ENCODE results near the gene AOC2. TPM values are rescaled to one million over a fixed set of nuclear protein-coding genes. Genes with fewer than 3 reads are reported as not detected.

AOC2 gene
- total and polyA plus RNA-seq, 2 of the 13 experiments (the other 11 are each of a cell fraction or from before 2014, with no cell fraction given): 1.2 to 3.3 TPM

DNA sequence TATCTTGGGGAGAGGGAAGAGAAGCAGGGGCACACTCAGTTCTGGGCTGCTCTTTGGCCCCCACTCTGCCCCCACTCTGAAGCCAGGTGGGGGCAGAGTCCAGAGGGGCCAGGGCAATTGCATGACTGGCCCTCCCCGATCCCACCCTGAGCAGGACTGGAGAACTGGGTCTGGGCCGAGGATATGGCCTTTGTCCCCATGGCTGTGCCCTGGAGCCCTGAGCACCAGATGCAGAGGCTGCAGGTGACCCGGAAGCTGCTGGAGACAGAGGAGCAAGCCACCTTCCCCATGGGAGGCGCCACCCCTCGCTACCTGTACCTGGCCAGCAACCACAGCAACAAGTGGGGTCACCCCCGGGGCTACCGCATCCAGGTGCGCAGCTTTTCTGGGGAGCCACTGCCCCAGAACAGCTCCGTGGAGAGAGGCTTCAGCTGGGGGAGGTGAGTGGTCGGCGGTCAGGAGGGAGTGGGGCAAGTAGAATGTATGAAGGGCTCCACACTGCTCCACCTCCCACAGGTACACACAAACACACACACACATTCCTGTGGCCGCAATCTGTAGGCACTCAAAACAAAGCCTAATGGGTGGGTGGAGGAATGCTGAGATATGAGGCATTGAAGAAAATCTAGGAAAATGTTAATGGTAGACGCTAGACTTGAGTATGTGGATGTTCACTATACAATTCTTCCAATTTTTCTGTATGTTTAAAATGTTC is 28.0 kb downstream of the AOC2 start (continued):
- TF ChIP-seq, protein P1, sequence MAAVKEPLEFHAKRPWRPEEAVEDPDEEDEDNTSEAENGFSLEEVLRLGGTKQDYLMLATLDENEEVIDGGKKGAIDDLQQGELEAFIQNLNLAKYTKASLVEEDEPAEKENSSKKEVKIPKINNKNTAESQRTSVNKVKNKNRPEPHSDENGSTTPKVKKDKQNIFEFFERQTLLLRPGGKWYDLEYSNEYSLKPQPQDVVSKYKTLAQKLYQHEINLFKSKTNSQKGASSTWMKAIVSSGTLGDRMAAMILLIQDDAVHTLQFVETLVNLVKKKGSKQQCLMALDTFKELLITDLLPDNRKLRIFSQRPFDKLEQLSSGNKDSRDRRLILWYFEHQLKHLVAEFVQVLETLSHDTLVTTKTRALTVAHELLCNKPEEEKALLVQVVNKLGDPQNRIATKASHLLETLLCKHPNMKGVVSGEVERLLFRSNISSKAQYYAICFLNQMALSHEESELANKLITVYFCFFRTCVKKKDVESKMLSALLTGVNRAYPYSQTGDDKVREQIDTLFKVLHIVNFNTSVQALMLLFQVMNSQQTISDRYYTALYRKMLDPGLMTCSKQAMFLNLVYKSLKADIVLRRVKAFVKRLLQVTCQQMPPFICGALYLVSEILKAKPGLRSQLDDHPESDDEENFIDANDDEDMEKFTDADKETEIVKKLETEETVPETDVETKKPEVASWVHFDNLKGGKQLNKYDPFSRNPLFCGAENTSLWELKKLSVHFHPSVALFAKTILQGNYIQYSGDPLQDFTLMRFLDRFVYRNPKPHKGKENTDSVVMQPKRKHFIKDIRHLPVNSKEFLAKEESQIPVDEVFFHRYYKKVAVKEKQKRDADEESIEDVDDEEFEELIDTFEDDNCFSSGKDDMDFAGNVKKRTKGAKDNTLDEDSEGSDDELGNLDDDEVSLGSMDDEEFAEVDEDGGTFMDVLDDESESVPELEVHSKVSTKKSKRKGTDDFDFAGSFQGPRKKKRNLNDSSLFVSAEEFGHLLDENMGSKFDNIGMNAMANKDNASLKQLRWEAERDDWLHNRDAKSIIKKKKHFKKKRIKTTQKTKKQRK (IDR thresholded peaks at IDR 0.05; ENCODE audit: low read length): no peak
- TF ChIP-seq SAP130 (CRISPR knock-in tag; IDR thresholded peaks at IDR 0.05; ENCODE audit: low read depth) (no peak), ZNF605 (CRISPR knock-in tag; IDR thresholded peaks at IDR 0.05) (peak; percentile 23; the same call in 1 of the 2 replicates), ELF1 (CRISPR knock-in tag; IDR thresholded peaks at IDR 0.05) (peak; percentile 31; the same call in 1 of the 2 replicates), ATF1 (CRISPR knock-in tag; IDR thresholded peaks at IDR 0.05) (no peak), GABPA (IDR thresholded peaks at IDR 0.05; ENCODE audit: low read depth, low read length) (no peak), GABPA (CRISPR knock-in tag; IDR thresholded peaks at IDR 0.05; ENCODE audit: low read depth) (no peak), ZNF17 (CRISPR knock-in tag; IDR thresholded peaks at IDR 0.05) (no peak), SATB2 (CRISPR knock-in tag; IDR thresholded peaks at IDR 0.05) (no peak)
- TF ChIP-seq, protein P2, sequence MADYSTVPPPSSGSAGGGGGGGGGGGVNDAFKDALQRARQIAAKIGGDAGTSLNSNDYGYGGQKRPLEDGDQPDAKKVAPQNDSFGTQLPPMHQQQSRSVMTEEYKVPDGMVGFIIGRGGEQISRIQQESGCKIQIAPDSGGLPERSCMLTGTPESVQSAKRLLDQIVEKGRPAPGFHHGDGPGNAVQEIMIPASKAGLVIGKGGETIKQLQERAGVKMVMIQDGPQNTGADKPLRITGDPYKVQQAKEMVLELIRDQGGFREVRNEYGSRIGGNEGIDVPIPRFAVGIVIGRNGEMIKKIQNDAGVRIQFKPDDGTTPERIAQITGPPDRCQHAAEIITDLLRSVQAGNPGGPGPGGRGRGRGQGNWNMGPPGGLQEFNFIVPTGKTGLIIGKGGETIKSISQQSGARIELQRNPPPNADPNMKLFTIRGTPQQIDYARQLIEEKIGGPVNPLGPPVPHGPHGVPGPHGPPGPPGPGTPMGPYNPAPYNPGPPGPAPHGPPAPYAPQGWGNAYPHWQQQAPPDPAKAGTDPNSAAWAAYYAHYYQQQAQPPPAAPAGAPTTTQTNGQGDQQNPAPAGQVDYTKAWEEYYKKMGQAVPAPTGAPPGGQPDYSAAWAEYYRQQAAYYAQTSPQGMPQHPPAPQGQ (CRISPR knock-in tag; IDR thresholded peaks at IDR 0.05; ENCODE audit: borderline replicate concordance): no peak
- TF ChIP-seq, protein P3, sequence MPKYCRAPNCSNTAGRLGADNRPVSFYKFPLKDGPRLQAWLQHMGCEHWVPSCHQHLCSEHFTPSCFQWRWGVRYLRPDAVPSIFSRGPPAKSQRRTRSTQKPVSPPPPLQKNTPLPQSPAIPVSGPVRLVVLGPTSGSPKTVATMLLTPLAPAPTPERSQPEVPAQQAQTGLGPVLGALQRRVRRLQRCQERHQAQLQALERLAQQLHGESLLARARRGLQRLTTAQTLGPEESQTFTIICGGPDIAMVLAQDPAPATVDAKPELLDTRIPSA (CRISPR knock-in tag; IDR thresholded peaks at IDR 0.05; ENCODE audit: borderline replicate concordance): no peak
- TF ChIP-seq, protein P4, sequence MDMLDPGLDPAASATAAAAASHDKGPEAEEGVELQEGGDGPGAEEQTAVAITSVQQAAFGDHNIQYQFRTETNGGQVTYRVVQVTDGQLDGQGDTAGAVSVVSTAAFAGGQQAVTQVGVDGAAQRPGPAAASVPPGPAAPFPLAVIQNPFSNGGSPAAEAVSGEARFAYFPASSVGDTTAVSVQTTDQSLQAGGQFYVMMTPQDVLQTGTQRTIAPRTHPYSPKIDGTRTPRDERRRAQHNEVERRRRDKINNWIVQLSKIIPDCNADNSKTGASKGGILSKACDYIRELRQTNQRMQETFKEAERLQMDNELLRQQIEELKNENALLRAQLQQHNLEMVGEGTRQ (IDR thresholded peaks at IDR 0.05; ENCODE audit: low read depth, low read length): no peak
- TF ChIP-seq, protein P4 (CRISPR knock-in tag; IDR thresholded peaks at IDR 0.05; ENCODE audit: borderline replicate concordance): no peak
- TF ChIP-seq, protein P5, sequence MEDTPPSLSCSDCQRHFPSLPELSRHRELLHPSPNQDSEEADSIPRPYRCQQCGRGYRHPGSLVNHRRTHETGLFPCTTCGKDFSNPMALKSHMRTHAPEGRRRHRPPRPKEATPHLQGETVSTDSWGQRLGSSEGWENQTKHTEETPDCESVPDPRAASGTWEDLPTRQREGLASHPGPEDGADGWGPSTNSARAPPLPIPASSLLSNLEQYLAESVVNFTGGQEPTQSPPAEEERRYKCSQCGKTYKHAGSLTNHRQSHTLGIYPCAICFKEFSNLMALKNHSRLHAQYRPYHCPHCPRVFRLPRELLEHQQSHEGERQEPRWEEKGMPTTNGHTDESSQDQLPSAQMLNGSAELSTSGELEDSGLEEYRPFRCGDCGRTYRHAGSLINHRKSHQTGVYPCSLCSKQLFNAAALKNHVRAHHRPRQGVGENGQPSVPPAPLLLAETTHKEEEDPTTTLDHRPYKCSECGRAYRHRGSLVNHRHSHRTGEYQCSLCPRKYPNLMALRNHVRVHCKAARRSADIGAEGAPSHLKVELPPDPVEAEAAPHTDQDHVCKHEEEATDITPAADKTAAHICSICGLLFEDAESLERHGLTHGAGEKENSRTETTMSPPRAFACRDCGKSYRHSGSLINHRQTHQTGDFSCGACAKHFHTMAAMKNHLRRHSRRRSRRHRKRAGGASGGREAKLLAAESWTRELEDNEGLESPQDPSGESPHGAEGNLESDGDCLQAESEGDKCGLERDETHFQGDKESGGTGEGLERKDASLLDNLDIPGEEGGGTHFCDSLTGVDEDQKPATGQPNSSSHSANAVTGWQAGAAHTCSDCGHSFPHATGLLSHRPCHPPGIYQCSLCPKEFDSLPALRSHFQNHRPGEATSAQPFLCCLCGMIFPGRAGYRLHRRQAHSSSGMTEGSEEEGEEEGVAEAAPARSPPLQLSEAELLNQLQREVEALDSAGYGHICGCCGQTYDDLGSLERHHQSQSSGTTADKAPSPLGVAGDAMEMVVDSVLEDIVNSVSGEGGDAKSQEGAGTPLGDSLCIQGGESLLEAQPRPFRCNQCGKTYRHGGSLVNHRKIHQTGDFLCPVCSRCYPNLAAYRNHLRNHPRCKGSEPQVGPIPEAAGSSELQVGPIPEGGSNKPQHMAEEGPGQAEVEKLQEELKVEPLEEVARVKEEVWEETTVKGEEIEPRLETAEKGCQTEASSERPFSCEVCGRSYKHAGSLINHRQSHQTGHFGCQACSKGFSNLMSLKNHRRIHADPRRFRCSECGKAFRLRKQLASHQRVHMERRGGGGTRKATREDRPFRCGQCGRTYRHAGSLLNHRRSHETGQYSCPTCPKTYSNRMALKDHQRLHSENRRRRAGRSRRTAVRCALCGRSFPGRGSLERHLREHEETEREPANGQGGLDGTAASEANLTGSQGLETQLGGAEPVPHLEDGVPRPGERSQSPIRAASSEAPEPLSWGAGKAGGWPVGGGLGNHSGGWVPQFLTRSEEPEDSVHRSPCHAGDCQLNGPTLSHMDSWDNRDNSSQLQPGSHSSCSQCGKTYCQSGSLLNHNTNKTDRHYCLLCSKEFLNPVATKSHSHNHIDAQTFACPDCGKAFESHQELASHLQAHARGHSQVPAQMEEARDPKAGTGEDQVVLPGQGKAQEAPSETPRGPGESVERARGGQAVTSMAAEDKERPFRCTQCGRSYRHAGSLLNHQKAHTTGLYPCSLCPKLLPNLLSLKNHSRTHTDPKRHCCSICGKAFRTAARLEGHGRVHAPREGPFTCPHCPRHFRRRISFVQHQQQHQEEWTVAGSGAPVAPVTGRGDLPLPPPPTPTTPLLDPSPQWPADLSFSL (CRISPR knock-in tag; IDR thresholded peaks at IDR 0.05): no peak

Data from HepG2 (cell line).